CD1c-positive myeloid dendritic cell (primary cell): ENCODE data around the gene MFSD2B.
"Not testable (repeated sequence)": the region's sequence is repeated elsewhere in the genome, so short reads cannot be mapped to it uniquely, and the experiment has no call there.

Experiments used
- DNase-seq: peaks from one replicate; pipeline ENCODE4 v3.0.0-alpha.2; 2016; ENCODE audit errors: extremely low spot score

The MFSD2B gene, protein sequence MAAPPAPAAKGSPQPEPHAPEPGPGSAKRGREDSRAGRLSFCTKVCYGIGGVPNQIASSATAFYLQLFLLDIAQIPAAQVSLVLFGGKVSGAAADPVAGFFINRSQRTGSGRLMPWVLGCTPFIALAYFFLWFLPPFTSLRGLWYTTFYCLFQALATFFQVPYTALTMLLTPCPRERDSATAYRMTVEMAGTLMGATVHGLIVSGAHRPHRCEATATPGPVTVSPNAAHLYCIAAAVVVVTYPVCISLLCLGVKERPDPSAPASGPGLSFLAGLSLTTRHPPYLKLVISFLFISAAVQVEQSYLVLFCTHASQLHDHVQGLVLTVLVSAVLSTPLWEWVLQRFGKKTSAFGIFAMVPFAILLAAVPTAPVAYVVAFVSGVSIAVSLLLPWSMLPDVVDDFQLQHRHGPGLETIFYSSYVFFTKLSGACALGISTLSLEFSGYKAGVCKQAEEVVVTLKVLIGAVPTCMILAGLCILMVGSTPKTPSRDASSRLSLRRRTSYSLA

GRCh38 chr2:24009680-24010476, at the start of gene MFSD2B:
Gene MFSD2B (plus strand): TSS chr2:24010085. CDS start chr2:24010097, 12 bp downstream.
- DNase-seq, result no peak

DNA sequence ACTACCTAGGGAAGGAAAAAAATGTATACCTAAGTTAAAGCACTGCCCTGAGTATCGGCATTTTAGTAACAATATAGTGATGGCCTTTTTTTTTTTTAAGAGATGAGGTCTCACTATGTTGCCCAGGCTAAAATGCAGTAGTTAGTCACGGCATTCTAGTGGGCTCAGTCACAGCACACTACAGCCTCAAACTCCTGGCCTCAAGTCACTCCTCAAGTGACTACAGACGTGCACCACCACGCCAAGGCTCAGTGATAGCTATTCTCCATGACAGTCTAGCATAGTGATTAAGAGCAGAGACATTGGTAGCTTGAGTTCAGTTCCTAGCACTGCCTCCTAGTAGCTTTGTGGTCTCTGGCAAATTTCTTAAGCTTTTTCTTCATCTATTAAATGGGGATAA, 42.0 kb upstream of the MFSD2B start:
- no peak for DNase-seq

DNA sequence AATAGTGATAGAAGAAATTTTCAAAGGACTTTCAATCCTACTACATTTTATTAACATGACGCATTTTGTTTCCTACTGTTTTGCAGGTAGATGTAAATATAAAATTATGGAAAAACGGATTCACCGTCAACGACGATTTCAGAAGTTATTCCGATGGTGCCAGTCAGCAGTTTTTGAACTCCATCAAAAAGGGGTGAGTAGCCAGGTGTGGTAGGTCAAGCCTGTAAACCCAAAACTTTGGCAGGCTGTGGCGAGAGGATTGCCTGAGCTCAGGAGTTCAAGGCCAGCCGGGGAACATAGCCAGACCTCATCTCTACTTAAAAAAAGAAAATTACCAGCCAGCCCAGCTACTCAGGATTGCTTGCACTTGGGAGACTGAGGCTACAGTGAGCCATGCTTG, 33.0 kb upstream of the MFSD2B start:
- DNase-seq, result no peak

DNA sequence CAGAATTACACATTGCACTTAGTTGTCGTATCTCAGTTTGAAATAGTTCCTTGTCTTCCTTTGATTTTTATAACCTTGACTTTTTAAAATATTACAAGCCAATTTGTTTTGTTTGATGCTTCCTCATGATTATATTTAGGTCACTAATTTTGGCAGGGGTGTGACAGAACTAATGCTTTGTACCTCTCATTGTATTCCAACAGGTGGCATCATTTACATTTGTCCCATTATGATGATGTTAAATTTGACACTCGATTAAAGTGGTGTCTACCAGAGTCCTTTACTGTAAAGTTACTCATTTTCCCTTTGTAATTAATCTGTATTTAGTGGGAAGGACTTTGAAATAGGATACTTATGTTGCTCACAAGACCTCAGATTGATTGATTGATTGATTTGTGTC, 21.5 kb upstream of the MFSD2B start:
- peak; percentile 3 for DNase-seq

- DNase-seq, result no peak
Measured at GRCh38 chr2:23992931-23993330, 17.0 kb upstream of the MFSD2B start.

- DNase-seq, result no peak
Measured at GRCh38 chr2:23993736-23994269, 16.1 kb upstream of the MFSD2B start.

DNA sequence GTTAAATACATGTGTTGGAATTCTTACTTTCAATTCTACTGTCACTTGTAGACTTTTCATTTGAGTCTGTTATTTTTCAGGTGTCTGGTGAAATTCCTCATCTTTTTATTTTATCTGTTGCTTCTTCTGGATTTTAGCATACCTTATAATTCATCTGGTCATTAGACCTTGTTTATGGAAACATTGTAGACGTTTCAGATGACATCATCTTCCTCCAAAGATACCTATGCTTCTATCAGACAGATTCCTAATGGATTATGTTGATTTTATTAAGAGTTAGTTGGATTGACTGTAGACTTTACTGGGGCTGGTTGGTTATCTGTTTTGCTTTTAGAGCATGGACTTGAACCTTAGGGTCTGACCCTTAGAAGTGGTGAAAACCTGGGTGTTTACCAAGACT, 15.3 kb upstream of the MFSD2B start:
- no peak for DNase-seq

- no peak for DNase-seq
Measured at GRCh38 chr2:24007693-24008092, 2.2 kb upstream of the MFSD2B start.

DNA sequence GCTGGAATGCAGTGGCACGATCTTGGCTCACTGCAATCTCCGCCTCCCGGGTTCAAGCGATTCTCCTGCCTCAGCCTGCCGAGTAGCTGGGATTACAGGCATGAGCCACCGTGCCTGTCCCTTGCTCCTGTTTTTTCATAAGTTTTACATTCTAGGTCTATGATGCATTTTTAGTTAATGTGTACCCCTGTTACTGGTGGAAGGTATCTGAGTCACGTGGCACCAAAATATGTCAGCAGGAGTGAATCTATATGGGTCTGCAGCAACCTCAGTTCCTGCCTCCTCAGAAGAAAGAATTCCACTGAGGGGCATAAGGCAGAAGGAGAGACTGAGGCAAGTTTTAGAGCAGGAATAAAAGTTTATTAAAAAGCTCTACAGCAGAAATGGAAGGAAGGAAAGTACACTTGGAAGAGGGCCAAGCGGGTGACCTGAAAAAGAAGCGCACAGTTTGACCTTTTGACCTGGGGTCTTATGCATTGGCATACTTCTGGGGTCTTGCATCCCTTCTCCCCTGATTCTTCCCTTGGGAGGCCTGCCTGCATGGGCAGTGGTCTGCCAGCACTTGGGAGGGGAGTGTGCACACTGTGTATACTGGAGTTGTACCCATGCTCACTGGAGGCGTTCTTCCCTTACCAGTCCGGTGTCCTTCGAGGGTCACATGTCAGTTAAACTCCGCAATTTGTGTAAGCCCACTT, 1.1 kb upstream of the MFSD2B start:
- DNase-seq, result no peak

- no peak for DNase-seq
Measured at GRCh38 chr2:24009367-24009679, 562 bp upstream of the MFSD2B start.

DNA sequence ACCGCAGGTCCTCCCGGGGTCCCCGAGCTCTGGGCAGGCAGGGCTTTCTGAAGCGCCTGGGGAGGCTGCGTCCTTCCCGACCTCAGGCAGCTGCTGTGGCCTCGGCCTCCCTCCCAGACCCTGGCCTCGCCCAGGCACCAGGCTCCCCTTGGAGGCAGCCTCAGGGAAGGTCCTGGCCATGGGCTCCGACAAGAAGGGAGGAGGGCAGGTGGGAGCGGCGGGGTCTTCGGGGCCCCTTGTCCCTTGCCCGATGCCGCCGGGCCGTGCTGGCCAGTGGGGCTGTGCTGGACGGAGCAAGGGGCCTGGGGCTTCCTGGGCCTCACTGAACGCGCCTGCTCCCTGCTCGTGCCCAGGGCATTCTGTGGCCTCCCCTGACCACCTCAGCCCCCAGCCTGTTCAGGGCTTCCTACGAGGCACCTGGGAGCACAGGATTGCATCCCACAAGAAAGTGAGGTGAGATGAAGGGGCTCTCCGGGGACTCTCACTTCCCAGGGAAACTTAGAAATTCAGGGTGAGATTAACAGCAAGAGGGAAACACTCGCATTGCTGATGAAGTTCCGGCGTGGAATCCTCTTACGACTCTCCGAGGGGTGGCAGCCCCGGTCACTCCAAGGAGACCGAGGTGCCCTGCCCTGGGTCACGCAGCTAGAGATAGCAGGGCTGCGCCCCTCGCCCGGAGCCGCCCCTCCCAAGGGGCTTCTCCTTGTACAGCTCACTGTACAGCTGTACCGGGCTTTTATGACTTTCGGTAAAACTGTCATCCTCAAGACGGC, 778 bp downstream of the MFSD2B start:
- DNase-seq, result no peak

DNA sequence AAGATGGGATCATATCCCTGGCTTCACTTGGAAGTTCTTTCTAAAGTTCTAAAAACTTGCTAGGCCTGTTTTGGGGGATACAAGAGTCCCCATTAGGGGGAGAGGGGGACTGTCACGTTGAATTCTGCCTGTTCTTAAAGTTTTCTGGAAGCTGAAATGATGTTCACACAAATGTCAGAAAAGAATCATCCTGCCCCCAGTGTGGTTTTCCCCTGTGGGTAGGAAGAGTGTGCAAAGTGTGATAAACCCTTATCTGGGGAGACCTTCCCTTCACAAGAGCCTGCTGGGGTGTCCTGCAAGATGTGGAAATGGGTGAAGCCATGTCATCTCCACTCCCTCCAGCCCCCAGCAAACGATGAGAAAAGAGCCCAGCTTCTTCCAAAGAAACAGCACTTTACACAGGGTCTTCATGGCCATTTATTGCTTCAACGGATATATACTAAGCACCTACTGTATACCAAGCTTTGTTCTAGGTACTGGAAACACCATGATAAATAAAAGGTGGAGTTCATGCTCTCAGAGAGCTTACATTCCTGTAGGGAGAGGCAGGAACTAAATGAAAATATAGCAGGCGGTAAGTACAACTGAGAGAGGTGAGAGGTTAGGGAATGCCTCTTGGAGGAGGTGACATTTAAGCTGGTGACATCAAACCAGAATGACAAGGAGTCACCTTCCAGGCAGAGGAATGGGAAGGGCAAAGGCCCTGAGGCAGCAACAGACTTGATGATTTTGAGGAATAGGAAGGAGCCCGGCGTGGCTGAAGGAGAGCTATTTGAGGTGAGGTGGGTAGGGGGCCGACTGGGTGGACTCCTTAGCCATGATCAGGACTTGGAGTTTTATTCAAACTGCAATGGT, 1.6 kb downstream of the MFSD2B start:
- no peak for DNase-seq

GRCh38 chr2:24012521-24013188, 2.8 kb downstream of the MFSD2B start:
- DNase-seq, result no peak

GRCh38 chr2:24014902-24015301, 5.0 kb downstream of the MFSD2B start:
- DNase-seq, result not testable (repeated sequence)

- no peak for DNase-seq
Measured at GRCh38 chr2:24015562-24016375, 5.9 kb downstream of the MFSD2B start.

DNA sequence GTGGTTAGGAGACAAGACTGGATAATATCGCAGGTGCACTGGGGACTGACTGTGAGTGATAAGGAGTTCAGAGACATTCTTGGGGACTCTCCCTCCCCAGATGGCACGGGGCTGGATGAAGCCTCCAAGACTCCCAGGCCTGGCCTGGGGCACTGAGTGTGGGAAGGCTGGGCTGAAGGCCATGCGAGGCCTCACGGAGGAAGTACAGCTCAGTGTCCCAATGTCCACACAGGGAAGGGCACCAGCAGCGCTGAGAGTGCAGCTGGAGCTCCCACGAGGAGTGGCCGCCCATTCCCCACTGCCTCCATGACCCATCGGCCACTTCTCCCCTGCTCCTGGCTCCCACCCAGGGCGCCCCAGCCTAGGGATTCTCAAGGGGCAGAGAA, 6.5 kb downstream of the MFSD2B start:
- no peak for DNase-seq

DNA sequence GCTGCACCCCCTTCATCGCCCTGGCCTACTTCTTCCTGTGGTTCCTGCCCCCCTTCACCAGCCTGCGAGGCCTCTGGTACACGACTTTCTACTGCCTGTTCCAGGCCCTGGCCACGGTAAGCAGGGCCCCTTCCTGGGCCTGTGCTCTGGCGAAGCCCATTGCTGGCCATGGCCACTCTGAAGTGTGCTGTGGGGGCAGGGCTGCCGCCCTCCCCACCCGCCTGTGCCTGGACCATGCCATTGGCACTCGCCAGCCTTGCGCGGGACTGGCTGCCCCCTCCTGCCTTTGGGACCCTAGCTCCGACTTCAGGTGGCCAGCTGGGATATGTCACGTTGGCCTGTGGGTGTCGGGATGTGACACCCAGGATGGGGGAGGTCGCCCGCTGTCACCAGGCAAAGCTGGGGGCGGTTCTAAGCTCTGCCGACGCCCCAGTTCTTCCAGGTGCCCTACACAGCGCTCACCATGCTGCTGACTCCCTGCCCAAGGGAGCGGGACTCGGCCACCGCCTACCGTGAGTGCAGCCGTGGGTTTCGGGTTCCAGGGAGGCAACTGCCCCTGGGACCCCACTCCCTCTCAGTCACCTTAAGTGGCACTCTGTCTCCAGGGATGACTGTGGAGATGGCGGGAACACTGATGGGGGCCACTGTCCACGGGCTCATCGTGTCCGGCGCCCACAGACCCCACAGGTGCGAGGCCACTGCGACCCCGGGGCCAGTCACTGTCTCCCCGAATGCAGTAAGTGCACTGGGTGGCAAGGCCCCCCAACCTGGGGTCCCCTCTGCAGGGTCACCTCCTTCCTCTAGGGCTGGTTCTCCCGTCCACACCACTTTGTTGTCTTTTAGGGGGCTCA, 7.2 kb downstream of the MFSD2B start:
- no peak for DNase-seq

- DNase-seq, result no peak
Measured at GRCh38 chr2:24017711-24018110, 7.8 kb downstream of the MFSD2B start.
